Gastroesophageal sphincter (tissue), 4 donors: ENCODE measurements around the gene COL5A1. TPM values are rescaled to one million over a fixed set of nuclear protein-coding genes. Genes with fewer than 3 reads are reported as not detected.

Experiments
- ATAC-seq: fragments of 150-250 bp; one replicate; pipeline ENCODE4 v1.9.1; 2016; ENCODE audit warnings: mild to moderate bottlenecking, moderate library complexity
- H3K27ac ChIP-seq, 4 donors: fragments of 200-600 bp; sonication (generic) in 3 of 4; 1 replicate in 3 of 4; 2 replicates in 1 of 4; pipeline ENCODE4 v1.5.1; 2016 to 2019
- H3K27me3 ChIP-seq: fragments of 200-600 bp; sonication (generic); one replicate; pipeline ENCODE4 v1.5.1; 2019
- H3K36me3 ChIP-seq, 2 donors: fragments of 200-600 bp; sonication (generic); one replicate each; pipeline ENCODE4 v1.5.1; 2019; ENCODE audit warnings: control low read depth in 1 of 2
- H3K4me1 ChIP-seq, 3 donors: fragments of 200-600 bp; sonication (generic); 1 replicate in 2 of 3; 2 replicates in 1 of 3; pipeline ENCODE4 v1.5.1; 2016 to 2019; ENCODE audit warnings: control low read depth in 2 of 3
- H3K4me3 ChIP-seq, 2 donors: fragments of 200-600 bp; sonication (generic); one replicate each; pipeline ENCODE4 v1.5.1; 2019; ENCODE audit warnings: mild to moderate bottlenecking in 1 of 2, moderate library complexity in 1 of 2
- H3K9me3 ChIP-seq, 3 donors: fragments of 200-600 bp; sonication (generic); one replicate each; pipeline ENCODE4 v1.5.1; 2017 to 2019; ENCODE audit warnings: control low read depth in 2 of 3
- CTCF ChIP-seq, 4 experiments: fragments of 200-600 bp in 2 of 4; fragments of 450-650 bp in 2 of 4; sonication (generic) in 1 of 4; IDR thresholded peaks; one replicate each; pipeline ENCODE4 v1.5.1; 2017 to 2019; ENCODE audit warnings: antibody characterized with exemption in 4 of 4, mild to moderate bottlenecking in 2 of 4, moderate library complexity in 2 of 4
- EP300 ChIP-seq: sonication (generic); formaldehyde crosslinking; IDR thresholded peaks from one replicate; pipeline ENCODE4 v1.6.1; 2017; ENCODE audit warnings: antibody characterized with exemption, mild to moderate bottlenecking
- POLR2A ChIP-seq, 2 donors: fragments of 450-650 bp; IDR thresholded peaks; one replicate each; pipeline ENCODE4 v1.6.1; 2017; ENCODE audit warnings: antibody characterized with exemption in 2 of 2, mild to moderate bottlenecking in 2 of 2, moderate library complexity in 1 of 2
- POLR2AphosphoS5 ChIP-seq: sonication (generic); formaldehyde crosslinking; IDR thresholded peaks from one replicate; pipeline ENCODE4 v1.6.1; 2017; ENCODE audit warnings: antibody characterized with exemption
- WGBS, 2 donors: methylation state at CpG; one replicate each; pipeline ENCODE4 v1.1.5; 2018; ENCODE audit warnings: low coverage in 1 of 2; 5-methylcytosine and 5-hydroxymethylcytosine counted together
- total RNA-seq, 4 donors: library from RNA; depleted of rRNA; stranded (reverse); fragments of >200 nt; gene quantifications; one replicate each; pipeline ENCODE4 v1.1.0, GENCODE V29; 2016

The COL5A1 gene
- total RNA-seq, 4 donors from 2014 or later = 48.5 to 86.4 (median 74.9) TPM

- H3K27me3 ChIP-seq = peaks cover 12% of the 10 kb centered on the region
- H3K9me3 ChIP-seq = no peaks in the 10 kb centered on the region
- TF ChIP-seq EP300 (no peak), POLR2AphosphoS5 (no peak), POLR2A (IDR thresholded peaks at IDR 0.05) (no peak), CTCF (IDR thresholded peaks at IDR 0.05) (no peak)
- no peaks in the 10 kb centered on the region for H3K36me3 ChIP-seq
- no peak overlapping the region for H3K27ac ChIP-seq
- ATAC-seq = no peak
- no peak overlapping the region for H3K4me3 ChIP-seq
- no peaks in the 10 kb centered on the region for H3K4me1 ChIP-seq
- WGBS, 2 donors = 87 to 100% methylated on average over 1 to 2 of the region's 4 CpGs
These were observed 235.9 kb downstream of the COL5A1 start for GRCh38 chr9:134877541-134877940.

- TF ChIP-seq EP300 (no peak), POLR2AphosphoS5 (no peak), CTCF (IDR thresholded peaks at IDR 0.05) (no peak), POLR2A (IDR thresholded peaks at IDR 0.05) (no peak)
- ATAC-seq = no peak
- WGBS, 2 donors = 76 to 92% methylated on average over 6 to 8 of the region's 13 CpGs
These were observed 238.3 kb downstream of the COL5A1 start for GRCh38 chr9:134879664-134880483.

GRCh38 chr9:134880484-134881312 is 239.1 kb downstream of the COL5A1 start, which contains the start of gene FCN2:
FCN2 (plus strand) TSS chr9:134880810; CDS start chr9:134880822, 12 bp downstream.
- H3K4me1 ChIP-seq = no peaks in the 10 kb centered on the region
- no peak within 1 kb of the TSS for H3K27ac ChIP-seq
- ATAC-seq = no peak
- TF ChIP-seq CTCF (IDR thresholded peaks at IDR 0.05) (no peak), EP300 (no peak), POLR2AphosphoS5 (no peak), POLR2A (IDR thresholded peaks at IDR 0.05) (no peak)
- H3K4me3 ChIP-seq = no peak within 1 kb of the TSS
- no peaks in the 10 kb centered on the region for H3K9me3 ChIP-seq
- peaks cover 14% of the 10 kb centered on the region for H3K27me3 ChIP-seq
- 81% methylated on average over 6 of the region's 25 CpGs; no CpG with 5 or more reads in 1 of the 2 donors for WGBS, 2 donors
- H3K36me3 ChIP-seq = no peaks in the 10 kb centered on the region

More at GRCh38 chr9:134879664-134880483, 238.3 kb downstream of the COL5A1 start:
- Histone ChIP-seq H3K27me3 (peaks cover 14% of the 10 kb centered on the region), H3K27ac (no peak overlapping the region), H3K36me3 (no peaks in the 10 kb centered on the region), H3K9me3 (no peaks in the 10 kb centered on the region), H3K4me3 (no peak overlapping the region), H3K4me1 (no peaks in the 10 kb centered on the region)

GRCh38 chr9:134881313-134881670 is 239.7 kb downstream of the COL5A1 start:
- WGBS, 2 donors = 94% methylated on average over 6 of the region's 13 CpGs; no CpG with 5 or more reads in 1 of the 2 donors
- no peaks in the 10 kb centered on the region for H3K4me1 ChIP-seq
- ATAC-seq = no peak
- H3K27ac ChIP-seq = no peak overlapping the region
- H3K36me3 ChIP-seq = no peaks in the 10 kb centered on the region
- H3K27me3 ChIP-seq = peaks cover 14% of the 10 kb centered on the region
- H3K4me3 ChIP-seq = no peak overlapping the region
- H3K9me3 ChIP-seq = no peaks in the 10 kb centered on the region
- TF ChIP-seq CTCF (IDR thresholded peaks at IDR 0.05) (no peak), EP300 (no peak), POLR2AphosphoS5 (no peak), POLR2A (IDR thresholded peaks at IDR 0.05) (no peak)
